Measurements from ENCODE around the gene BRICD5. TPM values are rescaled to one million over a fixed set of nuclear protein-coding genes. Genes with fewer than 3 reads are reported as not detected.

The BRICD5 gene
- total RNA-seq, 1 donor from 2014 or later = 1.1 TPM

GRCh38 chr16:2199621-2200139 lies 11.0 kb downstream of the BRICD5 start:
- no peak for DNase-seq (ENCODE audit: low read depth, low spot score)

GRCh38 chr16:2199095-2199494 lies 11.6 kb downstream of the BRICD5 start:
- no peak for DNase-seq (ENCODE audit: low read depth, low spot score)

GRCh38 chr16:2198283-2198682 lies 12.4 kb downstream of the BRICD5 start:
- DNase-seq (ENCODE audit: low read depth, low spot score) = no peak

- DNase-seq (ENCODE audit: low read depth, low spot score) = no peak
Observed at GRCh38 chr16:2197765-2198164, 12.9 kb downstream of the BRICD5 start.

GRCh38 chr16:2196981-2197511 lies 13.6 kb downstream of the BRICD5 start:
- DNase-seq (ENCODE audit: low read depth, low spot score) = no peak

GRCh38 chr16:2196162-2196980 lies 14.3 kb downstream of the BRICD5 start, which contains the start of gene CASKIN1:
Gene CASKIN1, minus strand, starts transcription at chr16:2196605. Its CDS starts 173 bp downstream, at chr16:2196432.
- DNase-seq (ENCODE audit: low read depth, low spot score) = no peak

GRCh38 chr16:2195322-2196161 lies 15.1 kb downstream of the BRICD5 start:
- no peak for DNase-seq (ENCODE audit: low read depth, low spot score)

- no peak for DNase-seq (ENCODE audit: low read depth, low spot score)
Observed at GRCh38 chr16:2194852-2195321, 15.8 kb downstream of the BRICD5 start.

- DNase-seq (ENCODE audit: low read depth, low spot score) = no peak
Observed at GRCh38 chr16:2194166-2194834, 16.4 kb downstream of the BRICD5 start.

- DNase-seq (ENCODE audit: low read depth, low spot score) = no peak
Observed at GRCh38 chr16:2191446-2191706, 19.3 kb downstream of the BRICD5 start.

- DNase-seq (ENCODE audit: low read depth, low spot score) = no peak
Observed at GRCh38 chr16:2190659-2191445, 19.8 kb downstream of the BRICD5 start.

GRCh38 chr16:2190002-2190658 lies 20.5 kb downstream of the BRICD5 start:
- DNase-seq (ENCODE audit: low read depth, low spot score) = no peak

GRCh38 chr16:2189252-2189893 lies 21.3 kb downstream of the BRICD5 start:
- DNase-seq (ENCODE audit: low read depth, low spot score) = no peak

- no peak for DNase-seq (ENCODE audit: low read depth, low spot score)
Observed at GRCh38 chr16:2188395-2188794, 22.3 kb downstream of the BRICD5 start.

- DNase-seq (ENCODE audit: low read depth, low spot score) = no peak
Observed at GRCh38 chr16:2187212-2187611, 23.5 kb downstream of the BRICD5 start.

- DNase-seq (ENCODE audit: low read depth, low spot score) = no peak
Observed at GRCh38 chr16:2186505-2186904, 24.2 kb downstream of the BRICD5 start.

GRCh38 chr16:2186064-2186463 lies 24.6 kb downstream of the BRICD5 start:
- no peak for DNase-seq (ENCODE audit: low read depth, low spot score)

- no peak for DNase-seq (ENCODE audit: low read depth, low spot score)
Observed at GRCh38 chr16:2184962-2185361, 25.7 kb downstream of the BRICD5 start.

GRCh38 chr16:2184346-2184745 lies 26.3 kb downstream of the BRICD5 start:
- no peak for DNase-seq (ENCODE audit: low read depth, low spot score)

- DNase-seq (ENCODE audit: low read depth, low spot score) = no peak
Observed at GRCh38 chr16:2183671-2184070, 27.0 kb downstream of the BRICD5 start.

Measured in pulmonary artery endothelial cell (primary cell).